Measurements from ENCODE around the gene NCL.

The NCL gene, protein sequence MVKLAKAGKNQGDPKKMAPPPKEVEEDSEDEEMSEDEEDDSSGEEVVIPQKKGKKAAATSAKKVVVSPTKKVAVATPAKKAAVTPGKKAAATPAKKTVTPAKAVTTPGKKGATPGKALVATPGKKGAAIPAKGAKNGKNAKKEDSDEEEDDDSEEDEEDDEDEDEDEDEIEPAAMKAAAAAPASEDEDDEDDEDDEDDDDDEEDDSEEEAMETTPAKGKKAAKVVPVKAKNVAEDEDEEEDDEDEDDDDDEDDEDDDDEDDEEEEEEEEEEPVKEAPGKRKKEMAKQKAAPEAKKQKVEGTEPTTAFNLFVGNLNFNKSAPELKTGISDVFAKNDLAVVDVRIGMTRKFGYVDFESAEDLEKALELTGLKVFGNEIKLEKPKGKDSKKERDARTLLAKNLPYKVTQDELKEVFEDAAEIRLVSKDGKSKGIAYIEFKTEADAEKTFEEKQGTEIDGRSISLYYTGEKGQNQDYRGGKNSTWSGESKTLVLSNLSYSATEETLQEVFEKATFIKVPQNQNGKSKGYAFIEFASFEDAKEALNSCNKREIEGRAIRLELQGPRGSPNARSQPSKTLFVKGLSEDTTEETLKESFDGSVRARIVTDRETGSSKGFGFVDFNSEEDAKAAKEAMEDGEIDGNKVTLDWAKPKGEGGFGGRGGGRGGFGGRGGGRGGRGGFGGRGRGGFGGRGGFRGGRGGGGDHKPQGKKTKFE

DNA sequence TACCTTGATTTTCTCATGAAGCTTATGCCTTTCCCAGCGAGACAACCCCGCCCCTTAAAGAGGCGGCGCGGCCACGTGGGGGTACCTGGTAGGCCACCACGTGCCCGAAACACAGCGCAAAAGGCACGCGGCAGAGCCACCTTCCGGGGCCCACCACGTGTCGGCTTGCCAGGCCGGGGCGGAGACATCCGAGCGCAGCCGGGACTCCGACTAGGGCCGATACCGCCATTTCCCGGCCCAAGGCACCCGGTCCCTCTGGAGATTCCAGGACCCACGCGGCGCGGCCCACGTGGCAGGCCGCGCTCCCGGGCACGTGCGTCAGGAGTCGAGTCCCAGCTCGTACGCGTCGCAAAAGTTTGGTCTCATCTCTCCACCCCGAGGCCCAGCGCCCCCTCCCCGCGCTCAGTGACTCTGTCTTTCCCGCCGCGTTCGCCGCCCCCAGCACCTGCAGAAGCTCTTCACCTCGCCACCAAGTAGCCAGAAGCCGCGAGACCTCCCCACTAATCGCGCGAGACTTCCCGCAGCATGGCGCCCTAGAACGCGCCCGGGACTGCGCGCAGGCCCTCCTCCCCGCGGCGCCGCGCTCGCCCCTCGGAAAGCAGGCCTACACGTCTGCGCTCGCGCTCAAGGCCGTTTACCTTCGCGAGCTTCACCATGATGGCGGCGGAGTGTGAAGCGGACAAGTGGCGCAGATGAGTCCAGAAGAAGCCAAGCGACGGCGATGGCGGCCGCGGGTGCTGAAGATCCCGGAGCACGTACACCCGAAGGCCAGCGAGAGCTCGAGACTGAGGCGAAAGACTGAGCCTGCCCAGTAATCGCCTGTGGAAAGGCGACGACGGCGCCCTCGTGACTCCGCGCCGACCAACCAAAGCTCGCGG, at the start of gene NCL:
TSS of gene NCL (minus strand) at position 787 of the 878 bp plus-strand sequence. CDS start at position 656, 131 bp downstream.
- peak; percentile 99 for DNase-seq (ENCODE audit: low read depth)

DNA sequence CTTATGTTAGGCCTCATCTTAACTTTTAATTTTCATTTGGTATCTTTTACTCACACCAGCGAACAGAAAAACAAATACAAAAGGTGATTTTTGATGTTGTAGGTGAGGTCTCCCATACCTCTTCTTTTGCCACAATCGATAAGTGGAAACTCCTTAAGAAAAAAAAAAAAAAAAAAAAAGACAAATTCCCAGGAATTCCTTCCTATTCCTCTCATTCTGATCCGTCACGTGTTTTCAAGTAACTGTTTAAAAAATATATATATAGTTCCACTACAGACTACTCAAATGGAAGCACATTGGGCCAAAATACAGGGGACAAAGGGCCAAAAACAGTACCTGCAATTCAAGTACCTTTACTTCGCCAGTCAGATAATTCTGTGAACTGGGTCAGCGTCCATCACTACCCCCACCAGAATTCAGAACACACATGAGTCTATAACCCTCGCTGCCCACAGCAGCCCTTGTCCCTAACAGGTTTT, 49.5 kb upstream of the NCL start:
- no peak for DNase-seq (ENCODE audit: low read depth)

DNA sequence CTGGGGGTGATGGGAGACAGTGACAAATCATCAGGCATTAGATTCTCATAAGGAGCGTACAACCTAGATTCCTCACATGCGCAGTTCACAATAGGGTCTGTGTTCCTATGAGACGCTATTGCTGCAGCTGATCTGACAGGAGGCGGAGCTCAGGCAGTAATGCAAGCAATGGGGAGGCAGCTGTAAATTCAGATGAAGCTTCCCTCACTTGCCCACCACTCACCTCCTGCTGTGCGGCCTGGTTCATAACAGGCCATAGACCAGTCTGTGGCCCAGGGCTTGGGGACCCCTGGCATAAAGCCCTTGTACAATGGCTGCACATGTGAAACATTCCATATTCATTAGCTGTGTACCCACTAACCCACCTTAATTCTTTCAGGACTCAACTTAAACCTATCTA, 47.9 kb upstream of the NCL start:
- no peak for DNase-seq (ENCODE audit: low read depth)

DNA sequence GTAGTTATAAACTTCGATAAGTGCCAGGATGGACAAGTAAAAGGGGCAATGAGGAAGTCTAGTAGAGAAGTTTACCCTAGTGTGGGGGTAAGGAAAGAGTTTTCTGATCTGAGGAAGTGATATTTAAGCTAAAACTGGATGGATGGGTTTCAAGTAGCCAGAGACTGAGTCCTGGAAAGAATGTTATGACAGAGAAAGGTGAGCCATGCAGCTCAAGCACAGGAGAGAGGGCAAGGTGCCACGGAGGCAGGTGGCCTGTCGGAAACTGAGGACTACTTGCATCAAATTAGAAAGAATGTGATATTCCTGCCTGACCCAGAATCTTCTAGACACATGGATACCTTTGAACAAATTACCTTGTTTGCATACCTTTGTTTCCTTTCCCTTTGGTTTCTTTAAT, 39.5 kb upstream of the NCL start:
- no peak for DNase-seq (ENCODE audit: low read depth)

DNA sequence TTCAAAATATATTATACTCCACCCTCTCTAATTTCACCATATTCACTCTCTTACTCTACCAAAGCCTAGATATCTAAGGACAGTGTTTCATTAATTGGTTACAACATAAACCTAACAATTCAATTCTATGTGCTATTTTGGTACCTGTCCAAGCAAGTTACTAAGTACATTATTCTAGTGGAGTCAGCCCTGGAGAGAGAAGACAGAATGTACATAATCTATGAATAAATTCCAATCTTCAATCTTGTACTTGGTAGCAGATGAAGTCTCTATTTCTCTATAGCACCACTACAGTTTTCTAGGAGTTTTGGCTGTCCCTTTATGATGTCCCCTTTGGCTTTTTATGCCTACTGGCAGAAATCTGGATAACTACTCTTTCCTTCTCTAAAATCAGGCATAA, 38.3 kb upstream of the NCL start:
- DNase-seq (ENCODE audit: low read depth), result no peak

DNA sequence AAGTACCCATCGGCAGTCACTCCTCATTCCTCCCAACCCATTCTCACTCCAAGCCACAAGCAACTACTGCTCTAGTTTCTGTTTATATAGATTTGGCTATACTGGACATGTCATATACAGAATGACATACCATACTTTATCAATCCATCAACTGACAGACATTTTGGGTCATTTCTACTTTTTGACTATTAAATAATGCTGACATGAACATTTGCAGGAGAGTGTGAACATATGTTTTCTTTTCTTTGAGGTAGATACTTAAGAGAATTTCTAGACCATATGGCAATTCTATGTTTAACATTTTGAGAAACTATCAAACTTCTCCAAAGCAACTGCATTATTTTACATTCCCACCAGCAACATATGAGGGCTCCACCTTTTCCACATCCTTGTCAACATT, 33.4 kb upstream of the NCL start:
- no peak for DNase-seq (ENCODE audit: low read depth)

DNA sequence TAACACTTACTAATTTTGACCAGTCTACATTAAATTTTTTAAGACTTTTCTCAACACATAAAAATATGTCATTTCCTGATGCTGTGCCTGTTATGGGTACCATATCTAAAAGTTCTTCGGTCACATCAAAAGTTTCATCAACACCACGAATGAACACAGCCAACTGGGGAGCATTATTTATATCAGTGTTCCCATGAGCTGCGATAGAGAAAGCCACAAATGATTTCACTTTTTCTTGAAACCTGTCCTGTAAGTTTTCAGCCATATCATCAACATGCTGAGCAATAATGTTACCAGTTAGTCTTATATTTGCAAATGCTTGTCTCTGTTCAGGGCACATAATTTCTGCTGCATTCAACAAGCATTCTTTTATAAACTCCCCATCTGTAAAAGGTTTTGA, 30.4 kb upstream of the NCL start:
- DNase-seq (ENCODE audit: low read depth), result no peak

DNA sequence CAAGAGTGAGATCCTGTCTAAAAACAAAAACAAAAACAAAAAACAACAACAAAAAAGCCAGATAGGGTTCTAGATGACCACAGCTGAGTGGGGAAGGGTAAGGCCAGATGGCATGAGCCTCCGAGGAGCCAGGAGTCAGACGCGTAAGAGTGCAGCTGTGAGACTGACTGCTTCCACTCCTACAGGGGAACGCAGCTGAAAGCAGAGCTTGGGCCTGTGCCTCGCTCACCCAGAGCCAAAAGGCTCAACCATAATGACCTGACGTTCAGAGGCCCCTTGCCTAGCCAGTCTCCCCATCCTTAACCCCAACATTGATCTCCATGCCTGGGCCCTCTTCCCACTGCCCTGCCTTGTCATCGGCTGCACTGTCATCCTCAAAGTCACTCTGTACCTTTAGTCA, 26.5 kb upstream of the NCL start:
- DNase-seq (ENCODE audit: low read depth), result no peak

DNA sequence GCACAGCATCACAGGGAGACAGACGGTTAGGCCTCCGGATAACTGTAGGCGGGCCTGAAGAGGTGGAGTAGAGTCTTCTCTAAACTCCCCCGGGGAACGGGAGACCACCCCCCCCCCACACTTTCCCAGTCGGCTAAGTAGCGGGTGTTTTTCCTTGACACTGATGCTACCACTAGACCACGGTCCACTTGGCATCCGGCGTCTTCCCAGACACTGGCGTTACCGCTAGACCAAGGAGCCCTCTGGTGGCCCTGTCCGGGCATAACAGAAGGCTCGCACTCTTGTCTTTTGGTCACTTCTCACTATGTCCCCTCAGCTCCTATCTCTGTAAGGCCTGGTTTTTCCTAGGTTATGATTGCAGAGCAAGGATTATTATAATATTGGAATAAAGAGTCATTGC, 25.7 kb upstream of the NCL start:
- DNase-seq (ENCODE audit: low read depth), result no peak

DNA sequence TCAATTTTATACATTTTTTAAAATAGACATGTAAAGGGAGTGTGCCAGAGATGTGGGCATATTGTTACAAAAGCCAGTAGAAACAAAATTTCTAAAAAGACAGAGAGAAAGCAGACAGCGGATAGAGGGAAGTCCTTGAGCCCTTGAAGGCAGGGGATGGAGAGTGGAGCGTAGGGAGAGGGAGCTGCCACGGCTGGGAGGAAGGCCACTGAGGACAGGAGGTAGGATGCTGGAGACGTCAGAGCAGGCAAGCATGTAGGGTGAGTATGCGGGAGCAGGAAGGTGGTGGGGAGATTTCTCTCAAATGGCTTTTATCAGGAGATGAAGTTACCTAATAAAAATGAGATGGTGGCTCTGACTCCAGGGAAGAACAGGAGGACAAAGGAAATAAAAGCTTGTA, 24.0 kb upstream of the NCL start:
- no peak for DNase-seq (ENCODE audit: low read depth)

DNA sequence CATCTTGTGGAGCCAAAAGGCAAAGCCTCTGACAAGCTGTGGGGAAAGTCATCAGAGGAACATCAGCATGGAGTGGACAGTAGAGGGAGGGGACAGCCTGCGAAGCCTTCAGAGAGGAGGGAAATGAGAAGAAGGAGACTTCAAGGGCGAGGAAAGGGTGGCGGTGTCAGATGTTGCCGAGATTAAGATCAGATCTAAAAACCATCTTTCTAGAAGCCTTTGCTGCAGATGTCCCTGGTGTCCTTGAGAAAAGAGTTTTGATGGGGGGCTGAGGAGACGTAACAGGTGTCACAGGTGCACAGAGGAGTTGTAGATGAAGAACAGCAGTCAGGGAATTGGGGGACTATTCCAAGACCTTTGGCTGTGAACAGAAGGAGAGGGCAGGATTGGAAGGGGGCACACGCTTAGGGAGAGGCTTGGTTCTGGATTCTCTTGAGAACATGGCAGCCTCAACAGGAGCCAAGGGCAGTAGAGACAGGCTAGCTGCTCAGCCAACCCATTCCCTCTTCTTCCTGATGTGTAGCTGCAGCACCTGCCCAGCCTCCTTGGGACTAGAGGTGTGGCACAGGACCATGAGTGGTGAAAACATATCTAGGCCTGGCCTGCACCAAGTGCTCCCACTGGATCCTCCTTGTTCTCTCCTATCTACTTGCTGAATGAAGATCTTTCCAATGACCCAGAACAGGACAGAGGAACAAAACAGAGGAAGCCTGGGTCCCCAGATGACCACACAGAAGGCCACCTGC, 22.7 kb upstream of the NCL start:
- no peak for DNase-seq (ENCODE audit: low read depth)

DNA sequence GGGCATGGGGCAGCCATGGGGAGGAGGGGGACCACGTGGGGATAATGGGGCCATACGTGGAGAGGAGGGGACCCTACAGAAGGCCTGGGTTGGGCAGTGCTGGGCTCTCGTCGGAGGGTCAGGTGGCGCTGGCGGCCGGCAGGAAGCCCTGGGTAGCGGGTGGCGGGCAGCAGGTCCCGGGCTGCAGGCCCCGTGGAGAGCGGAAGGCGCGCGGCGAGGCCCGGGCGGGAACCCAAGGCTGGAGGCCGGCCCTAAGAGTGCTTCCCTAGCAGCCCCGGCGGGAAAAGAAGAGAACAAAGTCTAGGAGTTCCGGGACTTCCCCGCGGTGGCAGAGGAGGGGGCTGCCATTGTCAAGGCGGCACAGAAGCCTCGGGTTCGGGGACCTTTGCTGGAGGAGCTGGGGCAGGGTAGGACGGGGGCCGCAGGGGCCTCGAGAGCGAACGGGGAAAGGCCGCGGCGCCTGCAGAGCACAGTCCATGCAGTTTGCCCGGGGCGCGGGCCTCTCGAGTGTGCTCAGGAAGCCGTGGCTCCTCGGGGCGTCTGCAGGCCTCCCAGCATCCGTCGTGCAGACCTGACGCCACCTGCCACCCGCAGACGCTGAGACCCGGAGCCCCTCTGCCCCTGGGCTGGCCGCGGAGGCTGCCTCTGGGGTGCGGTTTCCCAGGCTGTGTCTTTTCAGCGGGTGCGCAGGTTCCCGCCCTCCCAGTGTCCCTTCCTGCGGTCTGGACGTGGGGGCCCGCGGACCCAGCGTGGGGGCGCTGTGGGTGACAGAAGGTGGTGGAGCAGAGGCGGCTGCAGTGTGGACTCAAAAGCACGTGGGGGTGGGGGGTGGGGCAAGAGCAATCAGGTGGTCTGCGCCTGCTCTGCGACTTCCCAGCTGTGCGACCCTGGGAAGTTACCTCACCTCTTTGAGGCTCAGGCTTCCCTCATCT, 19.4 kb upstream of the NCL start:
- peak; percentile 24 for DNase-seq (ENCODE audit: low read depth)

DNA sequence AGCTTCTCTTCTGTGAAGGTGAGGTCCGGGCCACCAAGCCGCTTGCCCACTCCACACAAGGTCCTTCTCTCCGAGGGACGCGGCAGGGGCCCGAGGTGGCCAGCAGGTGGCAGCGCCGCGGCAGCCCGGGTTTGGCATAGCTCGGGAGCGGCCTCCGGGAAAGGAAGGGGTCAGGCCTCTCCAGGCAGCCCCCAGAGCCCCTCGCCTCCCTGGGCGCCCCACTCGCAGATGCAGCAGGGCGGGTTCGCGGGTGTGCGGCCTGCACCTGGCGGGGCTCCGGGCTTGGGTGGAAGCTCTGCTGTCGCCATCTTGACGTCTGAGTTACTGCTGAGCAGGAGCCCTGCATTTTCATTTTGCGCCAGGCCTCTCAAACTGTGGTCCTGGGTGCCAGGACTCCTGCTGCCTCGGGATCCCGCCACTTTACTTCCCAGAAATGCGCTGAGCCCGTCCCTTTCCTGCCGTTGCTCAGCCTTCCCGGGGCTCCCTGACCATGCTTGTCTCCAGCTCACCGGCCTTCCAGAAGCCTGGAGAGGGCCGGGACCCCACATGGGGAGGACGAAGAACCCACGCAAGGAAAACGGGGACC, 18.6 kb upstream of the NCL start:
- DNase-seq (ENCODE audit: low read depth), result peak; percentile 70

DNA sequence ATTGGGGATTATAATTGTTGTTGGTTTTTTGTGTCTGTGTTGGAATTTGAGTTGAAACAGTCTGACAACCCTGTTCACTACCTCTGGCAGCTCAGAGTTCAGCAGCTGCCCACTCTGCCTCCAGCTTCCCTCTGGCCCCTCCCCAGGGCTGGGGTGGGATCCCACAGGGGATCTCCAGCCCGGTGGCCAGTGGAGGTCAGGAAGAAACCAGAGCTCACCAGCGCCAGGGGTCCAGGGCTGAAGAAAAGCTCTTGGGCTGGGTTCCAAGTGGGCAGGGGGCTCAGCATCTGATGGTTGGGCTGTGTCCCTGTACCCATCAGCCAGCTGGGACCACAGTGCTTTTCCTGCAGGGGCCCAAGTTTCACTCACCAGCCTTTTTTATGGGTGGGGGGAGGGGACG, 16.5 kb upstream of the NCL start:
- DNase-seq (ENCODE audit: low read depth), result no peak

DNA sequence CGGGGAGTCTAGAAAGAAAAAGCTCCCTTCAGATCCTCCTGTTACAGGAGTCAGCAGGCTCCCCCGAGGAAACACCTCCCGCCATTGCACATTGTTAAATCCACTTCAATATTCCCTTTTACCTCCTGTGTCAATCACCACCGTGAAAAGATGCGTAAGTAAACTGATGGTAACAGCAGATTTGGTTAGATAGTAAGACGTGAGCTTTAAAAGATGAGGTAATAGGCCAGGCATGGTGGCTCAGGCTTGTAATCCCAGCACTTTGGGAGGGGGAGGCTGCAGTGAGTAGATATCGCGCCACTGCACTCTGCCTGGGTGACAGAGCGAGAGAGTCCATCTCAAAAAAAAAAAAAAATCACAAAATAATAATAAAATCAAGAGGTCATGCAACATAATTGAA, 15.2 kb upstream of the NCL start:
- DNase-seq (ENCODE audit: low read depth), result no peak

DNA sequence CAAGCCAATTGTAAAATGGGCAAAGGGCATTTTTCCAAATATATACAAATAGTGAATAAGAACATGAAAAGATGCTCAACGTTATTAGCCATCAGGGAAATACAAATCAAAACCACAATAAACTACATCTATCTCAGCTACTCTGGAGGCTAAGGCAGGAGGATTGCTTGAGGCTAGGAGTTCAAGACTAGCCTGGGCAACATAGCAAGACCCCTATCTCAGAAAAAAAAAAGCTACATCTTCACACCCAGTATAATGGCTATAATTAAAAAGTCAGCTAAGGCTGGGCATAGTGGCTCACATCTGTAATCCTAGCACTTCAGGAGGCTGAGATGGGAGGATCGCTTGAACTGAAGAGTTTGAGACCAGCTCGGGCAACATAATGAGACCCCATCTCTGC, 12.6 kb upstream of the NCL start:
- no peak for DNase-seq (ENCODE audit: low read depth)

DNA sequence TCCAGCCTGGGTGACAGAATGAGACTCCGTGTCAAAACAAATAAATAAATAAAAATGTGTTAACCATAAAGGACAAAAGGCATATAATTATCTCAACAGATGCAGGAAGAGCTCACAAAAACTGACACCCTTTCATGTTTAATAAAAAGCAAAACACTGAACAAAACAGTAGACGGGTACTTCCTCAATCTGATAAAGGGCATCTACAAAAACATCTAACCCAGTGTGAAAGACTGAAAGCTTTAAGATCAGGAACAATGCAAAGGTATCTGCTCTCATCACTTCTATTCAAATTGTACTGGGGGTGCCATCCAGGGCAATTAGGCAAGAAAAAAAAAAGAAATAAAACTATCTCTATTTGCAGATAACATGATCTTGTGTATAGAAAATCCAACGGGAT, 11.7 kb upstream of the NCL start:
- no peak for DNase-seq (ENCODE audit: low read depth)

DNA sequence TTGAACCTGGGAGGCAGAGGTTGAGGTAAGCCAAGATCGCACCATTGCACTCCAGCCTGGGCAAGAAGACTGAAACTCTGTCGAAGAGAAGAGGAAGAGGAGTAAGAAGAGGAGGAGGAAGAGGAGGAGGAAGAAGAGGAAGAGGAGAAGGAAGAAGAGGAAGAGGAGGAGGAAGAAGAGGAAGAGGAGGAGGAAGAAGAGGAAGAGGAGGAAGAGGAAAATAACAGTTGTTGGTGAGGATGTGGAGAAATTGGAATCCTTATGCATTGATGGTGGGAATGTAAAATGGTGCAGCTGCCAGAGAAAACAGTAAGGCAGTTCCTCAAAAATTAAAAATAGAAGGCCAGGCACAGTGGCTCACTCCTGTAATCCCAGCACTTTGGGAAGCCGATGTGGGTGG, 8.5 kb upstream of the NCL start:
- DNase-seq (ENCODE audit: low read depth), result no peak

DNA sequence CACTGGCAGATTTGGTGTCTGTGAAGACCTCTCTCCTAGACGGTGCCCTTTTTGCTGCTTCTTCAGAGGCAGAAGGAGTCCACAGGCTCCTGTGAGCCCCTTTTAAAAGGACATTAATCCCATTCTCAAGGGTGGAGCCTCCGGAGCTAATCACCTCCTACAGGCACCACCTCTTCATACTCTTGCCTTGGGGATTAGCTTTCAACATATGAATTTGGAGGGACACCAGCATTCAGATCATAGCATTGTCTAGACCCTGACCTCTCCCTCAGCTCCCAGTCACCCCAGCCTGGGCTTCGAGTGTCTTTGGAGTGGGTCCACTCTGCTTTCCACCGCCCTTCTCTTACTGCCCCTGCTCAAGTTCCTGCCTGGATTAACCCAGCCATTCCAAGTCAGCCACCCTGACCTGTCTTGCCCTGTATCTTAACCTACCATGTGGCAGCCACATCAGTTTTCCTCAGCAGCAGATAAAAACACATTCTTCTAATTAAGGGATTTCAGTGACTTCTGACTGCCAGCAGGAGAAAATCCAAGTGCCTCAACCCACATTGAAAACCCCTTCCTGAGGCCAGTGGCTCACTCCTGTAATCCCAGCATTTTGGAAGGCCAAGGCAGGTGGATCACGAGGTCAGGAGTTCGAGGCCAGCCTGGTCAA, 6.1 kb upstream of the NCL start:
- peak; percentile 4 for DNase-seq (ENCODE audit: low read depth)

DNA sequence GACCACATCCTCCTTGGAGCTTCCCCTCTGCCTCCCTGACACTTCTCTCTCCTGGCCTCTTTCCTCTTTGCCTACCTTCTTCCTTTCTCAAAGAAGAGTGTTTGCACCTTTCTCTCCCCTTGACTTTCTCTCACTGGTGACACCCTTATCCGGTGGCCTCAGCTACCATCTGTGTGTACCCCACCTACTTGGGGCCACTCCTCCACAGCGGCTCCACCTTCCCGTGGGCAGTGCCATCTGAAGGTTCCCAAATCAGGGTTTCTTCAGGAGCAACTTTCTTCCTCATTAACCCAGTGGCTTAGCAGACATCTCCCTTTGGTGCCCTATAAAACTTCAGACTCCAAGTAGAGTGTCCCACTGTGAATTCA, 5.3 kb upstream of the NCL start:
- no peak for DNase-seq (ENCODE audit: low read depth)

Measured in EH (cell line).